ENCODE results near the gene RBMS1.

The RBMS1 gene

GRCh38 chr2:160493227-160494028 is at the start of gene RBMS1:
Gene RBMS1 (minus strand): TSS chr2:160493807. CDS start chr2:160493363, 444 bp downstream.
- DNase-seq (ENCODE audit: low spot score), result no peak

GRCh38 chr2:160541745-160542144 is 48.1 kb upstream of the RBMS1 start:
- no peak for DNase-seq (ENCODE audit: low spot score)

GRCh38 chr2:160538559-160539355 is 45.1 kb upstream of the RBMS1 start:
- DNase-seq (ENCODE audit: low spot score), result no peak

- DNase-seq (ENCODE audit: low spot score), result no peak
Observed at GRCh38 chr2:160538115-160538514, 44.5 kb upstream of the RBMS1 start.

- DNase-seq (ENCODE audit: low spot score), result no peak
Observed at GRCh38 chr2:160534996-160535395, 41.4 kb upstream of the RBMS1 start.

GRCh38 chr2:160534249-160534648 is 40.6 kb upstream of the RBMS1 start:
- no peak for DNase-seq (ENCODE audit: low spot score)

GRCh38 chr2:160533482-160533881 is 39.9 kb upstream of the RBMS1 start:
- DNase-seq (ENCODE audit: low spot score), result no peak

- DNase-seq (ENCODE audit: low spot score), result no peak
Observed at GRCh38 chr2:160532388-160532787, 38.8 kb upstream of the RBMS1 start.

GRCh38 chr2:160522951-160523710 is 29.5 kb upstream of the RBMS1 start:
- no peak for DNase-seq (ENCODE audit: low spot score)

- no peak for DNase-seq (ENCODE audit: low spot score)
Observed at GRCh38 chr2:160517731-160518130, 24.1 kb upstream of the RBMS1 start.

GRCh38 chr2:160516547-160517365 is 23.1 kb upstream of the RBMS1 start:
- DNase-seq (ENCODE audit: low spot score), result no peak

- DNase-seq (ENCODE audit: low spot score), result no peak
Observed at GRCh38 chr2:160515120-160515519, 21.5 kb upstream of the RBMS1 start.

- no peak for DNase-seq (ENCODE audit: low spot score)
Observed at GRCh38 chr2:160513120-160513519, 19.5 kb upstream of the RBMS1 start.

- DNase-seq (ENCODE audit: low spot score), result no peak
Observed at GRCh38 chr2:160512491-160512890, 18.9 kb upstream of the RBMS1 start.

- DNase-seq (ENCODE audit: low spot score), result no peak
Observed at GRCh38 chr2:160510617-160511016, 17.0 kb upstream of the RBMS1 start.

GRCh38 chr2:160509016-160509415 is 15.4 kb upstream of the RBMS1 start:
- DNase-seq (ENCODE audit: low spot score), result no peak

GRCh38 chr2:160507464-160507863 is 13.9 kb upstream of the RBMS1 start:
- DNase-seq (ENCODE audit: low spot score), result no peak

GRCh38 chr2:160507046-160507407 is 13.4 kb upstream of the RBMS1 start:
- no peak for DNase-seq (ENCODE audit: low spot score)

GRCh38 chr2:160506371-160507045 is 12.9 kb upstream of the RBMS1 start:
- no peak for DNase-seq (ENCODE audit: low spot score)

GRCh38 chr2:160505256-160505655 is 11.6 kb upstream of the RBMS1 start:
- no peak for DNase-seq (ENCODE audit: low spot score)

- no peak for DNase-seq (ENCODE audit: low spot score)
Observed at GRCh38 chr2:160502478-160502877, 8.9 kb upstream of the RBMS1 start.
